Breast epithelium (tissue), 3 donors: Measurements from ENCODE around the gene NDC80.

Experiments
- POLR2A ChIP-seq: fragments of 450-650 bp; IDR thresholded peaks from one replicate; pipeline ENCODE4 v1.6.1; 2016; ENCODE audit warnings: antibody characterized with exemption, mild to moderate bottlenecking, moderate library complexity
- POLR2AphosphoS5 ChIP-seq, 3 donors: sonication (generic); formaldehyde crosslinking; IDR thresholded peaks; one replicate each; pipeline ENCODE4 v1.6.1; 2017; ENCODE audit warnings: antibody characterized with exemption in 3 of 3
- TF ChIP-seq, protein P1 (sequence below), 3 donors: fragments of 450-650 bp; IDR thresholded peaks; one replicate each; pipeline ENCODE4 v1.5.1; 2016 to 2017; ENCODE audit warnings: antibody characterized with exemption in 3 of 3, mild to moderate bottlenecking in 3 of 3, moderate library complexity in 3 of 3

DNA sequence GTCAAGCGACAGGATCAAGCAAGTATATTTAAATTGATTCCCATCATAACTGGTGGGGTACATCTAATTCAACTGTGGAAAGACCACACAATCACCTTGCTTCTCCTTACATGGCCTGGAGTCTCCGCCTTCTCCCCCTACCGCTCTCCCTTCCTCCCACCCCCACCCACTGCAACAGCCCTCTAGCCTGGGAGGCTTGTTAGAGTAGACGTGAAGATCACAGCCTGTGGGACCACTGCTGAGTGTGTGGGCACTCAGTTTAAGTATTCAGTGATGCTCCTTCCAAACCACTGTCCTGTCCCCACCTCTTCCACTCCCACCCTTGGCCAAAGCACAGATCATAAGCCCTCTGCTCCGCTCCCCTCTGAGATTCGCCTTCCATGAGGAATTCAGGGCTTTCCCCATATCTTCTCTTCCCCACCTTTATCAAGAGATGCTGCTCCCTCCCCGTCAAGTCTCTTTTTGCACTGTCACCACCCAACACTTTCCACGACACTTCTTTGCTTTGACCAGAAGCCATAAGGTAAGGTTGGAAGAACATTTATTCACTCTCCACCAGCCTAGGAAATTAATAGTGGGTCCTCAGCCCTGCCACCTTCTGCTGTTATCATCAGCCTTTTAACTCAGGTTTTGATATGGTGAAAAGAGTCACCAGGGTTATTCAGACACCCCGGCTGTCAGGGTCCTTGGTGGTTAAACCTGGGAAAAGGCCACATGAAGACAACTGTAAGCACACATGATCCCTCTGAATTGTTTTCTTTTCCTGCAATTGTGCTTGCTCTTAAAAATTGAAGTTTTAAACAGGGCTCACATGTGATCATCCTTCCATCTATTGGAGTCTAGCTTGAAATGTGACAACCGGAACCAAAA is 1.8 kb upstream of the NDC80 start:
- TF ChIP-seq, protein P1, sequence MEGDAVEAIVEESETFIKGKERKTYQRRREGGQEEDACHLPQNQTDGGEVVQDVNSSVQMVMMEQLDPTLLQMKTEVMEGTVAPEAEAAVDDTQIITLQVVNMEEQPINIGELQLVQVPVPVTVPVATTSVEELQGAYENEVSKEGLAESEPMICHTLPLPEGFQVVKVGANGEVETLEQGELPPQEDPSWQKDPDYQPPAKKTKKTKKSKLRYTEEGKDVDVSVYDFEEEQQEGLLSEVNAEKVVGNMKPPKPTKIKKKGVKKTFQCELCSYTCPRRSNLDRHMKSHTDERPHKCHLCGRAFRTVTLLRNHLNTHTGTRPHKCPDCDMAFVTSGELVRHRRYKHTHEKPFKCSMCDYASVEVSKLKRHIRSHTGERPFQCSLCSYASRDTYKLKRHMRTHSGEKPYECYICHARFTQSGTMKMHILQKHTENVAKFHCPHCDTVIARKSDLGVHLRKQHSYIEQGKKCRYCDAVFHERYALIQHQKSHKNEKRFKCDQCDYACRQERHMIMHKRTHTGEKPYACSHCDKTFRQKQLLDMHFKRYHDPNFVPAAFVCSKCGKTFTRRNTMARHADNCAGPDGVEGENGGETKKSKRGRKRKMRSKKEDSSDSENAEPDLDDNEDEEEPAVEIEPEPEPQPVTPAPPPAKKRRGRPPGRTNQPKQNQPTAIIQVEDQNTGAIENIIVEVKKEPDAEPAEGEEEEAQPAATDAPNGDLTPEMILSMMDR (IDR thresholded peaks at IDR 0.05) = no peak
- TF ChIP-seq POLR2A = no peak
- TF ChIP-seq POLR2AphosphoS5 (IDR thresholded peaks at IDR 0.05) = no peak
